ENCODE measurements around the gene ATP13A4. TPM values are rescaled to one million over a fixed set of nuclear protein-coding genes. Genes with fewer than 3 reads are reported as not detected.

Gene ATP13A4
- total and polyA plus RNA-seq, 2 donors from 2014 or later, result 0.49 to 3.7 TPM

DNA sequence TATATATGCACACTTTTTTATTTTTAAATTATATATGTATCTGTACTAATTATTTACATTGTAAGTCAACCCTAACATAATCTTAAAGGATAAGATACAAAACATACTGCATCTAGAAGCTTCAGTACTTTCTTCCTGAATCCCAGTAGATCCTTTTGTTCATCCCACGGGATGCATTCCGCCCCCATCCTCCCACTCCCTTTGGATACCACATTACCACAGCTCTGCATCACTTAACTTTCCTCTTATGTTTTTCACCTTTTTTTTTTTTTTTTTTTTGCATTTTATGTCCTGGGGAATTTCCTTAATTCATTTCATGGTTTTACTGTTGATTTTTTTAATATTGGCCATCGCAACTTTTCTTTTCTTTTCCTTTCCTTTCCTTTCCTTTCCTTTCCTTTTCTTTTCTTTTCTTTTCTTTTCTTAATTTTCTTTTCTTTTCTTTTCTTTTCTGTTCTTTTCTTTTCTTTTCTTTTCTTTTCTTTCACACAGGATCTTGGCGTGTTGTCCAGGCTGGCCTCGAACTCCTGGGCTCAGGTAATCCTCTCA lies 41.3 kb upstream of the ATP13A4 start:
- TF ChIP-seq, protein P1, sequence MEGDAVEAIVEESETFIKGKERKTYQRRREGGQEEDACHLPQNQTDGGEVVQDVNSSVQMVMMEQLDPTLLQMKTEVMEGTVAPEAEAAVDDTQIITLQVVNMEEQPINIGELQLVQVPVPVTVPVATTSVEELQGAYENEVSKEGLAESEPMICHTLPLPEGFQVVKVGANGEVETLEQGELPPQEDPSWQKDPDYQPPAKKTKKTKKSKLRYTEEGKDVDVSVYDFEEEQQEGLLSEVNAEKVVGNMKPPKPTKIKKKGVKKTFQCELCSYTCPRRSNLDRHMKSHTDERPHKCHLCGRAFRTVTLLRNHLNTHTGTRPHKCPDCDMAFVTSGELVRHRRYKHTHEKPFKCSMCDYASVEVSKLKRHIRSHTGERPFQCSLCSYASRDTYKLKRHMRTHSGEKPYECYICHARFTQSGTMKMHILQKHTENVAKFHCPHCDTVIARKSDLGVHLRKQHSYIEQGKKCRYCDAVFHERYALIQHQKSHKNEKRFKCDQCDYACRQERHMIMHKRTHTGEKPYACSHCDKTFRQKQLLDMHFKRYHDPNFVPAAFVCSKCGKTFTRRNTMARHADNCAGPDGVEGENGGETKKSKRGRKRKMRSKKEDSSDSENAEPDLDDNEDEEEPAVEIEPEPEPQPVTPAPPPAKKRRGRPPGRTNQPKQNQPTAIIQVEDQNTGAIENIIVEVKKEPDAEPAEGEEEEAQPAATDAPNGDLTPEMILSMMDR (IDR thresholded peaks at IDR 0.05; ENCODE audit: borderline replicate concordance, extremely low read depth, insufficient read depth), result no peak
- H3K4me1 ChIP-seq (ENCODE audit: control insufficient read depth in 2 of 3, insufficient read depth in 2 of 3, low read depth in 1 of 3, low read length in 3 of 3), result peaks cover 0 to 4% (median 2%) of the 10 kb centered on the region in 3 donors
- no peak overlapping the region for H3K9ac ChIP-seq (ENCODE audit: low read length in 3 of 3)
- FAIRE-seq (no peak), DNase-seq (no peak)
- intact Hi-C loops (cut with DNase I), result no loop called here
- no peak overlapping the region for H3K4me3 ChIP-seq (ENCODE audit: low read length in 3 of 3)
- no peaks in the 10 kb centered on the region for H3K9me3 ChIP-seq (ENCODE audit: control insufficient read depth in 2 of 3, insufficient read depth in 1 of 3, low read length in 3 of 3)
- peaks cover 0 to 6% (median 3%) of the 10 kb centered on the region in 3 donors for H3K36me3 ChIP-seq (ENCODE audit: control insufficient read depth in 2 of 3, insufficient read depth in 3 of 3, low read length in 3 of 3)
- H3K27me3 ChIP-seq (ENCODE audit: control insufficient read depth, insufficient read depth, low read length), result no peaks in the 10 kb centered on the region
- H3K27ac ChIP-seq (ENCODE audit: low read depth in 2 of 2, low read length in 2 of 2), result no peak overlapping the region

DNA sequence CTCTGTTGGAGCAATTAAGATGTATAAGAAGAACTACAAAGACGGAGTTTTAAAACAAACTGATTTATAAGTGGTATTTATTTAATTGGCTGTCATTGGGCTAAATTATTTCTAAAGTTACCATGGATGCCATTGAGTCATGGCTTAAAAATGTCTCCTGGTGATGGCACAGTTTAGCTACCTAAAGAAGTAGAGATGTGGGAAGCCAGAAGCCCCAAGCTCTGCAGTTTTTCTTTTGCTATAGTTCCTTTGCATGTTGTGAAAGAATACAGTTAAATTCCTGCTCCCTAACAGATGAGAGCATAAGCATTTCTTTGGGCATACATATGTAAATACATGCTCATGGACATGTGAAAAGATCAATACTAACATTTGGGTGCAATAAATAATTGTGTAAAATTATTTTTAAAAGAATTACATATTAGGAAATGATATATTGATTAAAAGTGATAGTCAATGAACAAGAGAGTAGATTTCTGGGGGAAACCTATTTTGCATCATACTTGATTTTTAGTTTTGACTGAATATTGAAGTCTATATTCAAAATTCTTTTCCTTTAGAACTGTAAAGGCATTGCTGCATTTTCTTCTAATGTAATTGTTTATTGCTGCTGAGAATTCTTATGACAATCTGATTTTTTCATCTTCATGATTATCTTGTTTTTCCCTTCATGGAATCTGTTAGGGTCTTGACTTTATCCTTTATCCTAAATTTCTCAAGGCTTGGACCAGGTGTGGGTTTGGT lies 40.4 kb upstream of the ATP13A4 start:
- Histone ChIP-seq H3K27me3 (ENCODE audit: control insufficient read depth, insufficient read depth, low read length) (no peaks in the 10 kb centered on the region), H3K36me3 (ENCODE audit: control insufficient read depth in 2 of 3, insufficient read depth in 3 of 3, low read length in 3 of 3) (peaks cover 0 to 6% (median 3%) of the 10 kb centered on the region in 3 donors), H3K9ac (ENCODE audit: low read length in 3 of 3) (no peak overlapping the region), H3K4me1 (ENCODE audit: control insufficient read depth in 2 of 3, insufficient read depth in 2 of 3, low read depth in 1 of 3, low read length in 3 of 3) (peaks cover 0 to 4% (median 2%) of the 10 kb centered on the region in 3 donors), H3K4me3 (ENCODE audit: low read length in 3 of 3) (peak overlapping the region in 1 of 3 donors; percentile 11), H3K9me3 (ENCODE audit: control insufficient read depth in 2 of 3, insufficient read depth in 1 of 3, low read length in 3 of 3) (no peaks in the 10 kb centered on the region), H3K27ac (ENCODE audit: low read depth in 2 of 2, low read length in 2 of 2) (no peak overlapping the region)
- TF ChIP-seq, protein P1 (IDR thresholded peaks at IDR 0.05; ENCODE audit: borderline replicate concordance, extremely low read depth, insufficient read depth), result no peak
- DNase-seq, result no peak
- FAIRE-seq, result no peak
- intact Hi-C loops (cut with DNase I), result no loop called here

DNA sequence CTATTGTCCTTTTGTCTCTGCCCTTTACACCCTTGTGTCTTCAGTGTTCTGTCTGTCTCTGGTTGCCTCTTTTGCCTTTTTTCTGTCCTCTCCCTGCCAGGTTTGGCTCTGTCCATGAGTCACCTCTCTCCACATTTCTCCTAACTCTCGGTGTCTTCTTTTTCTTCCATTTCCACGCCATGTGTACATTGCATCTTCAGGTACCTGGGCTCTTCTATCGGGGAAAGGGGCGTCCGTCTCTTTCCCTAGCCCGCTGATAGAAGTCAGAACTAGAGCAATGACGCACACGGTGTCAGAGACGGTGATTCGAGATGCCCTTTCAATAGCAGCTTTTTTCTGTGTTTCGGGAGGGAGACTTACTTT lies 39.0 kb upstream of the ATP13A4 start:
- Histone ChIP-seq H3K36me3 (ENCODE audit: control insufficient read depth in 2 of 3, insufficient read depth in 3 of 3, low read length in 3 of 3) (peaks cover 0 to 6% (median 3%) of the 10 kb centered on the region in 3 donors), H3K9me3 (ENCODE audit: control insufficient read depth in 2 of 3, insufficient read depth in 1 of 3, low read length in 3 of 3) (no peaks in the 10 kb centered on the region), H3K4me3 (ENCODE audit: low read length in 3 of 3) (peak overlapping the region; percentile 83 to 100 (median 84)), H3K27ac (ENCODE audit: low read depth in 2 of 2, low read length in 2 of 2) (peak overlapping the region in 1 of 2 donors; percentile 66), H3K27me3 (ENCODE audit: control insufficient read depth, insufficient read depth, low read length) (no peaks in the 10 kb centered on the region), H3K4me1 (ENCODE audit: control insufficient read depth in 2 of 3, insufficient read depth in 2 of 3, low read depth in 1 of 3, low read length in 3 of 3) (peaks cover 0 to 4% (median 2%) of the 10 kb centered on the region in 3 donors), H3K9ac (ENCODE audit: low read length in 3 of 3) (peak overlapping the region; percentile 79 to 97 (median 89))
- FAIRE-seq (no peak), DNase-seq (peak in 2 of 5 donors; percentile 18 to 58)
- TF ChIP-seq, protein P1 (IDR thresholded peaks at IDR 0.05; ENCODE audit: borderline replicate concordance, extremely low read depth, insufficient read depth), result no peak
- intact Hi-C loops (cut with DNase I), result no loop called here

Data from kidney (tissue), 14 donors.